Measurements from ENCODE around the gene MEG3. TPM values are rescaled to one million over a fixed set of nuclear protein-coding genes. Genes with fewer than 3 reads are reported as not detected.

Gene MEG3
- total and polyA plus RNA-seq, 9 of the 15 experiments (the other 6 are each of a cell fraction or from before 2014, with no cell fraction given) = 0.10 to 5.3 (median 1.0) TPM; not detected in 1

GRCh38 chr14:100901391-100902183, 75.7 kb downstream of the MEG3 start (continued):
- TF ChIP-seq ZNF398 (CRISPR knock-in tag; IDR thresholded peaks at IDR 0.05) (no peak), RBBP5 (IDR thresholded peaks at IDR 0.05; ENCODE audit: borderline replicate concordance, insufficient read depth, low read length, poor library complexity, severe bottlenecking) (no peak), TRIM28 (IDR thresholded peaks at IDR 0.05) (no peak), TBL1XR1 (IDR thresholded peaks at IDR 0.05; ENCODE audit: low read length in 2 of 2) (no peak), ATF6 (CRISPR knock-in tag; IDR thresholded peaks at IDR 0.05) (no peak), E2F3 (CRISPR knock-in tag; IDR thresholded peaks at IDR 0.05) (no peak), ELF1 (tag; IDR thresholded peaks at IDR 0.05) (no peak)
- TF ChIP-seq, protein P1, sequence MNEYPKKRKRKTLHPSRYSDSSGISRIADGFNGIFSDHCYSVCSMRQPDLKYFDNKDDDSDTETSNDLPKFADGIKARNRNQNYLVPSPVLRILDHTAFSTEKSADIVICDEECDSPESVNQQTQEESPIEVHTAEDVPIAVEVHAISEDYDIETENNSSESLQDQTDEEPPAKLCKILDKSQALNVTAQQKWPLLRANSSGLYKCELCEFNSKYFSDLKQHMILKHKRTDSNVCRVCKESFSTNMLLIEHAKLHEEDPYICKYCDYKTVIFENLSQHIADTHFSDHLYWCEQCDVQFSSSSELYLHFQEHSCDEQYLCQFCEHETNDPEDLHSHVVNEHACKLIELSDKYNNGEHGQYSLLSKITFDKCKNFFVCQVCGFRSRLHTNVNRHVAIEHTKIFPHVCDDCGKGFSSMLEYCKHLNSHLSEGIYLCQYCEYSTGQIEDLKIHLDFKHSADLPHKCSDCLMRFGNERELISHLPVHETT (CRISPR knock-in tag; conservative IDR thresholded peaks at IDR 0.05 in 1 of 2, IDR thresholded peaks at IDR 0.05 in 1 of 2) = no peak

All from K562 (cell line).